SU-DHL-6 (cell line): Measurements from ENCODE around the gene BEST1.
"Not testable (repeated sequence)": the region's sequence is repeated elsewhere in the genome, so short reads cannot be mapped to it uniquely, and the experiment has no call there.

Source experiments
- H2AFZ ChIP-seq: fragments of 200-600 bp; sonication (generic); 2 replicates; pipeline ENCODE4 v1.6.1; 2014; ENCODE audit warnings: low read depth, mild to moderate bottlenecking, moderate library complexity, mixed read lengths, antibody characterized with exemption, low read length; ENCODE audit not compliant: severe bottlenecking
- H3F3A ChIP-seq: fragments of 200-600 bp; shearing (Covaris generic); 2 replicates; pipeline ENCODE4 v1.6.0; 2016; ENCODE audit warnings: antibody characterized with exemption, mild to moderate bottlenecking; ENCODE audit not compliant: insufficient read depth
- H3K27ac ChIP-seq: fragments of 200-600 bp; sonication (generic); 2 replicates; pipeline ENCODE4 v1.5.1; 2016; ENCODE audit warnings: low read depth, mild to moderate bottlenecking, low read length, moderate library complexity, mixed read lengths
- H3K27me3 ChIP-seq: fragments of 200-600 bp; sonication (generic), shearing (Covaris generic); 2 replicates; pipeline ENCODE4 v1.6.0; 2014; ENCODE audit warnings: mild to moderate bottlenecking, low read length
- H3K36me3 ChIP-seq: fragments of 200-600 bp; sonication (generic); 2 replicates; pipeline ENCODE4 v1.6.1; 2014; ENCODE audit warnings: mild to moderate bottlenecking, low read length, mixed read lengths
- H3K4me2 ChIP-seq: fragments of 300-600, 200-600 bp; shearing (Covaris generic), sonication (generic); 2 replicates; pipeline ENCODE4 v1.6.0; 2014; ENCODE audit warnings: low read length, low read depth, mild to moderate bottlenecking; ENCODE audit not compliant: poor library complexity, severe bottlenecking
- H3K4me3 ChIP-seq: fragments of 200-600 bp; sonication (generic); 2 replicates; pipeline ENCODE4 v1.5.1; 2014; ENCODE audit warnings: antibody characterized with exemption, low read length, mild to moderate bottlenecking, mixed read lengths; ENCODE audit not compliant: insufficient read depth, poor library complexity, severe bottlenecking
- H3K79me2 ChIP-seq: fragments of 200-600 bp; sonication (generic); 2 replicates; pipeline ENCODE4 v1.6.1; 2014; ENCODE audit warnings: mild to moderate bottlenecking, low read length, moderate library complexity; ENCODE audit not compliant: insufficient read depth
- H3K9ac ChIP-seq: fragments of 200-600 bp; sonication (generic); 2 replicates; pipeline ENCODE4 v1.7.0; 2014; ENCODE audit warnings: mild to moderate bottlenecking, low read length
- H3K9me2 ChIP-seq: fragments of 200-600 bp; sonication (generic); replicated peaks from 2 replicates; pipeline ENCODE4 v1.6.1; 2014; ENCODE audit warnings: low read length; ENCODE audit not compliant: insufficient read depth
- H3K9me3 ChIP-seq: fragments of 200-600 bp; sonication (generic); 2 replicates; pipeline ENCODE4 v1.6.1; 2014; ENCODE audit warnings: low read length, mixed read lengths; ENCODE audit not compliant: insufficient read depth
- H4K20me1 ChIP-seq: fragments of 200-600 bp; sonication (generic); 2 replicates; pipeline ENCODE4 v1.6.1; 2014; ENCODE audit warnings: low read depth, mild to moderate bottlenecking, antibody characterized with exemption, low read length, moderate library complexity, mixed read lengths
- EZH2phosphoT487 ChIP-seq: fragments of 200-600 bp; sonication (generic), shearing (Covaris generic); conservative IDR thresholded peaks from 2 replicates; pipeline ENCODE4 v1.6.1; 2018; ENCODE audit warnings: mild to moderate bottlenecking, antibody characterized with exemption, low read length, moderate library complexity, mixed read lengths
- TF ChIP-seq, protein P1 (sequence below): fragments of 200-600 bp; sonication (generic); IDR thresholded peaks from one replicate; pipeline ENCODE4 v1.5.1; 2017; ENCODE audit warnings: antibody characterized with exemption, mild to moderate bottlenecking, low read length, moderate library complexity; ENCODE audit not compliant: insufficient read depth, poor library complexity, severe bottlenecking

BEST1 gene

GRCh38 chr11:61963282-61964057 is 13.3 kb downstream of the BEST1 start:
- Histone ChIP-seq H4K20me1 (peaks cover 6% of the 10 kb centered on the region), H2AFZ (no peak overlapping the region), H3K79me2 (peaks cover 10% of the 10 kb centered on the region), H3K9me3 (no peaks in the 10 kb centered on the region), H3K9ac (no peak overlapping the region), H3K4me2 (no peak overlapping the region), H3K9me2 (no peaks in the 10 kb centered on the region), H3K27me3 (no peaks in the 10 kb centered on the region), H3K36me3 (peaks cover 5% of the 10 kb centered on the region; the same call in 1 of the 2 replicates), H3F3A (no peaks in the 10 kb centered on the region; the same call in 1 of the 2 replicates), H3K27ac (no peak overlapping the region), H3K4me3 (no peak overlapping the region)
- TF ChIP-seq, protein P1, sequence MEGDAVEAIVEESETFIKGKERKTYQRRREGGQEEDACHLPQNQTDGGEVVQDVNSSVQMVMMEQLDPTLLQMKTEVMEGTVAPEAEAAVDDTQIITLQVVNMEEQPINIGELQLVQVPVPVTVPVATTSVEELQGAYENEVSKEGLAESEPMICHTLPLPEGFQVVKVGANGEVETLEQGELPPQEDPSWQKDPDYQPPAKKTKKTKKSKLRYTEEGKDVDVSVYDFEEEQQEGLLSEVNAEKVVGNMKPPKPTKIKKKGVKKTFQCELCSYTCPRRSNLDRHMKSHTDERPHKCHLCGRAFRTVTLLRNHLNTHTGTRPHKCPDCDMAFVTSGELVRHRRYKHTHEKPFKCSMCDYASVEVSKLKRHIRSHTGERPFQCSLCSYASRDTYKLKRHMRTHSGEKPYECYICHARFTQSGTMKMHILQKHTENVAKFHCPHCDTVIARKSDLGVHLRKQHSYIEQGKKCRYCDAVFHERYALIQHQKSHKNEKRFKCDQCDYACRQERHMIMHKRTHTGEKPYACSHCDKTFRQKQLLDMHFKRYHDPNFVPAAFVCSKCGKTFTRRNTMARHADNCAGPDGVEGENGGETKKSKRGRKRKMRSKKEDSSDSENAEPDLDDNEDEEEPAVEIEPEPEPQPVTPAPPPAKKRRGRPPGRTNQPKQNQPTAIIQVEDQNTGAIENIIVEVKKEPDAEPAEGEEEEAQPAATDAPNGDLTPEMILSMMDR = no peak
- no peak for TF ChIP-seq EZH2phosphoT487

DNA sequence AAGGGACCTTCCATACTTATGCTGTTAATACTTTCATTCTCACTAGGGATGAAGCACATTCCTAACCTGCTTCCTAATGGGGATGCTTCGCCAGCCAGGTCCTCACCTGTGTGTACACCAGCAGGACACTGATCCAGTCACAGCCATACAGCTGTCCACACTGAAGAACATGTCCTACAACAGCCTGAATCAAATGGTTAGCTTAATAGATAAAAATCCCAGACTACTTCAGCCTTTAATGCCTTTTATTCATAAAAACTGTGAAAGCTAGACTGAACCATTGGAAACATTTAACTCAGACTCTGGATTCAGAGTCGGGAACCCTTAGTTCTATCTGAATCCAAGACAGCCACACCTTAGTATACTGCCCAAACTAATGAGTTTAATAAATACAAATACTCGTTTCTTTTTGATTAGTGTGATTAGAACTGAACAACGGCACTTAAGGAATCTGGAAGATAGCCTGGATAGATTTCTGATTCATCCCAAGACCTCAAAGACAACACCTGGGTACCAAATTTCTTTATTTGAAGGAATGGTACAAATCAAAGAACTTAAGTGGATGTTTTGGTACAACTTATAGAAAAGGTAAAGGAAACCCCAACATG is 14.0 kb downstream of the BEST1 start:
- Histone ChIP-seq H3K9me2 (no peaks in the 10 kb centered on the region), H3F3A (peaks cover 4% of the 10 kb centered on the region), H3K36me3 (peaks cover 5% of the 10 kb centered on the region; the same call in 1 of the 2 replicates), H3K27me3 (no peaks in the 10 kb centered on the region), H3K79me2 (peaks cover 10% of the 10 kb centered on the region), H2AFZ (no peak overlapping the region), H3K27ac (no peak overlapping the region), H3K4me2 (no peak overlapping the region), H3K4me3 (no peak overlapping the region), H3K9me3 (no peaks in the 10 kb centered on the region), H4K20me1 (peaks cover 6% of the 10 kb centered on the region), H3K9ac (no peak overlapping the region)
- TF ChIP-seq, protein P1 = no peak
- no peak for TF ChIP-seq EZH2phosphoT487

- H3K9me3 ChIP-seq, H3F3A ChIP-seq, H3K4me3 ChIP-seq, H3K27ac ChIP-seq, H2AFZ ChIP-seq, H3K36me3 ChIP-seq, H3K27me3 ChIP-seq, H4K20me1 ChIP-seq, H3K4me2 ChIP-seq, H3K9ac ChIP-seq, H3K9me2 ChIP-seq: not testable (repeated sequence)
- H3K79me2 ChIP-seq = peaks cover 10% of the 10 kb centered on the region
Measured at GRCh38 chr11:61964666-61965271, 14.6 kb downstream of the BEST1 start.
